Left ventricle myocardium inferior (tissue), 1 donor: ENCODE data around the gene B4GALT2. TPM values are rescaled to one million over a fixed set of nuclear protein-coding genes. Genes with fewer than 3 reads are reported as not detected.

Experiments used
- DNase-seq: peaks from one replicate; pipeline ENCODE4 v3.0.0-alpha.2; 2020
- H3K27ac ChIP-seq: fragments of 200-600 bp; replicated peaks from 2 replicates; pipeline ENCODE4 v1.8.0; 2021
- H3K27me3 ChIP-seq: fragments of 200-600 bp; 2 replicates; pipeline ENCODE4 v1.8.0; 2021; ENCODE audit warnings: low read depth
- H3K36me3 ChIP-seq: fragments of 200-600 bp; 2 replicates; pipeline ENCODE4 v1.8.0; 2021
- H3K4me1 ChIP-seq: fragments of 200-600 bp; 2 replicates; pipeline ENCODE4 v1.8.0; 2021
- H3K4me3 ChIP-seq: fragments of 200-600 bp; 2 replicates; pipeline ENCODE4 v1.8.0; 2021; ENCODE audit warnings: mild to moderate bottlenecking, moderate library complexity
- H3K9me3 ChIP-seq: fragments of 200-600 bp; replicated peaks from 2 replicates; pipeline ENCODE4 v1.8.0; 2021
- CTCF ChIP-seq: fragments of 200-600 bp; IDR thresholded peaks from 2 replicates; pipeline ENCODE4 v1.8.0; 2021; ENCODE audit warnings: antibody characterized with exemption, mild to moderate bottlenecking, borderline replicate concordance
- intact Hi-C: fragments of 100-400 bp; cut with micrococcal nuclease; formaldehyde crosslinking; loops from one replicate; pipeline ENCODE4 v1.11.0; 2022
- total RNA-seq: library from RNA; stranded (reverse); fragmentation: NEBNext Ultra II Directional; extraction: Animal tissue kit (Norgen Biotek cat#: 25700); gene quantifications from one replicate; pipeline ENCODE4 v1.2.1, GENCODE V29; 2021
- donor health status: DM: no; HTN: yes; CAD: no; lungs with severe emphysema.

Gene B4GALT2
- total RNA-seq, 1 donor from 2014 or later: 40.3 TPM

DNA sequence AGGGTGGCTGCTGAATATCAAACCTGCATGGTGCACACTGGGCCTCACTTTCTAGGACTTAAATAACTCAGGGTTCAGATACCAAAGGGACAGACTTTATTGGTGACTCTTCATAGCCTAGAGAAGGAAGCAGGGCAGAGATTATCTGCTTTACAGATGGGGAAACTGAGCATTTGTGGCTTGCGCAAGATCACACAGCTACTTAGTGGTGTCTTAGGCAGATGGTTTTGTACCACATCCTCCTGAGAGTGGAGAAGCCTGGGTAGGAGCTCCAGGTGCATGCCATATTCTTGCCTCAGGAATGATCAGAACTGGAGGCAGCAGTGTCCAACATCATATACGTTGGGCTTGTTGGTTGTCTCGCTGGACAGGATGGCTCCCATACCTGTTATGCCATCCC lies 16.0 kb upstream of the B4GALT2 start:
- H3K36me3 ChIP-seq: peaks cover 90% of the 10 kb centered on the region
- H3K4me3 ChIP-seq: no peak overlapping the region
- TF ChIP-seq CTCF: no peak
- peaks cover 17% of the 10 kb centered on the region for H3K4me1 ChIP-seq
- H3K27ac ChIP-seq: no peak overlapping the region
- intact Hi-C loops: no loop called here
- H3K27me3 ChIP-seq: no peaks in the 10 kb centered on the region
- no peak for DNase-seq
- H3K9me3 ChIP-seq: no peaks in the 10 kb centered on the region

- no peak for TF ChIP-seq CTCF
- no peak for DNase-seq
- H3K27ac ChIP-seq: no peak overlapping the region
- no peaks in the 10 kb centered on the region for H3K9me3 ChIP-seq
- peaks cover 82% of the 10 kb centered on the region for H3K36me3 ChIP-seq
- intact Hi-C loops: no loop called here
- peaks cover 17% of the 10 kb centered on the region for H3K4me1 ChIP-seq
- no peaks in the 10 kb centered on the region for H3K27me3 ChIP-seq
- H3K4me3 ChIP-seq: no peak overlapping the region
These were observed 15.1 kb upstream of the B4GALT2 start for GRCh38 chr1:43963890-43964289.

DNA sequence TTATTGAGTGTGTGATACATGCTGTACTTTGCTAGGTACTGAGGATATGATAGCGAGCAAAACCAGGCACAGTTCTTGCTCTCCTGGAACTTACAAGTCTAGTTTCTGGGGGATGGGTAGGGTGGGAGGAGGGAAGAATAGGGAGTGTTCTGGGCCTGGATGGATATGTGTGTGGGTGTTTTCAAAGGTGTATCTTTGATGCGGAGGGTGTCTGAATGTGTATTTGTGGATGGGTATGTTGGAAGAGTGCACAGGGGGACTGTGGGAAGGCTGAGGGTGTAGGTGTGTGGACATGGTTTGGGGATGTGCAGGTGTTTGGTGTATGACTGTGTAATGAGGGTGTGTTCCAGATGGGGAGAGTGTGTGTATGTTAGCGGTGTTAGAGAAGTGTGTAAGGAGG lies 13.7 kb upstream of the B4GALT2 start:
- intact Hi-C loops: no loop called here
- no peaks in the 10 kb centered on the region for H3K27me3 ChIP-seq
- H3K27ac ChIP-seq: no peak overlapping the region
- DNase-seq: no peak
- peaks cover 26% of the 10 kb centered on the region for H3K4me1 ChIP-seq
- peaks cover 67% of the 10 kb centered on the region for H3K36me3 ChIP-seq
- no peak overlapping the region for H3K4me3 ChIP-seq
- no peaks in the 10 kb centered on the region for H3K9me3 ChIP-seq
- TF ChIP-seq CTCF: no peak

DNA sequence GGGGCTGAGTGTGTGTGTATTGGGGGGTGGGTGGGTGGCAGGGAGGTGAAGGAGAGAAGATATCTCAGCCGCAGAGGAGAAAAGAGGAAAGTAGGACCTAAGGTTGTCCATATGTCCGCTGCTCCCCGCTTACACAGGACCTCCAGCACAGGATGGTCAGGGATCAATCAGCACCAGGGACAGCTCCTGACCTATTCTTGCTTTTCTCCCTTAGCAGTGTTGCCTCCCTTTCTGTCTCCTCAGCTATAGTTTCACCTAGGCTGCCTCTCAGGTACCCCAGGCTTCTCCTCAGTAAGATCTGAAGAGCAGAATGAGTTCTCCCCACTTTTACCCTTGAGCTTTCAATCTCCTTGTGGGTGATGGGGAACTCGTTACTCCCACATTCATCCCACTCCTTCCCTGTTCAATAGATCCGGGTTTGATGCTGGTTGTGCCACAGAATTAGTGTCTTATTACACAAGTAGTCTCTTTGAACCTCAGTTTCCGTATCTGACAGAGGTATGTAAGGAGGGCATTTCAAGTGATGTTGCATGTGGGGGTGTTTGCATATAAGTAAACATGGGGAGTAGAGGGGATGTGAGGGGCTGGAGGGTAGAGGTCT lies 10.6 kb upstream of the B4GALT2 start:
- Histone ChIP-seq H3K9me3 (no peaks in the 10 kb centered on the region), H3K4me3 (no peak overlapping the region), H3K27me3 (no peaks in the 10 kb centered on the region), H3K36me3 (peaks cover 62% of the 10 kb centered on the region), H3K27ac (no peak overlapping the region), H3K4me1 (peaks cover 19% of the 10 kb centered on the region)
- intact Hi-C loops: no loop called here
- DNase-seq: no peak
- no peak for TF ChIP-seq CTCF

DNA sequence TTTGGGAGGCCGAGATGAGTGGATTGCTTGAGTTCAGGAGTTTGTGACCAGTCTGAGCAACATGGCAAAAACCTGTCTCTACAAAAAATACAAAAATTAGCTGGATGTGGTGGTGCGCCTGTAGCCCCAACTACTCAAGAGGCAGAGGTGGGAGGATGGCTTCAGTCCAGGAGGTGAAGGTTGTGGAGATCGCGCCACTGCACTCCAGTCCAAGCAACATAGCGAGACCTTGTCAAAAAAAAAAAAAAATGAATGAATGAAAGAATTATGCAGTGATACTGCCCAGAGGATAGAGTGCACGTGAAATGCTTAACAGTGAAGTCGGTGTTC lies 9.6 kb upstream of the B4GALT2 start:
- no peak for TF ChIP-seq CTCF
- peak overlapping the region; percentile 0 for H3K27ac ChIP-seq
- peak overlapping the region; percentile 88 for H3K4me3 ChIP-seq

More for the DNA sequence above, 9.6 kb upstream of the B4GALT2 start:
- intact Hi-C loops: no loop called here
- H3K36me3 ChIP-seq: peaks cover 53% of the 10 kb centered on the region
- peaks cover 27% of the 10 kb centered on the region for H3K4me1 ChIP-seq
- H3K9me3 ChIP-seq: no peaks in the 10 kb centered on the region
- no peak for DNase-seq
- no peaks in the 10 kb centered on the region for H3K27me3 ChIP-seq
